ENCODE results near the gene FCHSD1.

DNA sequence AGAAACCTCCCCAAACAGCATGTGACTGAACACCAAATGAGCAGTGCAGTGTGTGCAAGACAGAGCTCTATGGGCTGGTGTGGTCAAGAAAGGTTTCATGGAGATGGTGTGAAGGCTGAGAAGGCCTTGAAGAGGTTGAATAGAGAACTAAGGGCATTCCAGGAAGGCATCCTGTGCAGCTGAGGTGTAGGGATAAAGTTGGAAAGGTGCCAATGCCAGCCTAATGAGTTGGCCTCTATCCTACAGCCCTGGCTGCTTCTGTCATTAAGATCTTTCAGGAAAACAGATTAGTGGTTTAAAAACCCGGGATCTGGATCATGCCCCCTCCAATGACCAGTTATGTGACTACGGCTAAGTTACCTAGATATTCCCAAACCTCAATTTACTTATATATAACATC, 18.6 kb downstream of the FCHSD1 start:
- TF ChIP-seq POLR2AphosphoS5 (IDR thresholded peaks at IDR 0.05; ENCODE audit: low read depth) (no peak), GABPA (IDR thresholded peaks at IDR 0.05; ENCODE audit: low read depth) (no peak), SPI1 (IDR thresholded peaks at IDR 0.05; ENCODE audit: borderline replicate concordance, low read depth) (no peak)
- TF ChIP-seq, protein P1, sequence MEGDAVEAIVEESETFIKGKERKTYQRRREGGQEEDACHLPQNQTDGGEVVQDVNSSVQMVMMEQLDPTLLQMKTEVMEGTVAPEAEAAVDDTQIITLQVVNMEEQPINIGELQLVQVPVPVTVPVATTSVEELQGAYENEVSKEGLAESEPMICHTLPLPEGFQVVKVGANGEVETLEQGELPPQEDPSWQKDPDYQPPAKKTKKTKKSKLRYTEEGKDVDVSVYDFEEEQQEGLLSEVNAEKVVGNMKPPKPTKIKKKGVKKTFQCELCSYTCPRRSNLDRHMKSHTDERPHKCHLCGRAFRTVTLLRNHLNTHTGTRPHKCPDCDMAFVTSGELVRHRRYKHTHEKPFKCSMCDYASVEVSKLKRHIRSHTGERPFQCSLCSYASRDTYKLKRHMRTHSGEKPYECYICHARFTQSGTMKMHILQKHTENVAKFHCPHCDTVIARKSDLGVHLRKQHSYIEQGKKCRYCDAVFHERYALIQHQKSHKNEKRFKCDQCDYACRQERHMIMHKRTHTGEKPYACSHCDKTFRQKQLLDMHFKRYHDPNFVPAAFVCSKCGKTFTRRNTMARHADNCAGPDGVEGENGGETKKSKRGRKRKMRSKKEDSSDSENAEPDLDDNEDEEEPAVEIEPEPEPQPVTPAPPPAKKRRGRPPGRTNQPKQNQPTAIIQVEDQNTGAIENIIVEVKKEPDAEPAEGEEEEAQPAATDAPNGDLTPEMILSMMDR (IDR thresholded peaks at IDR 0.05; ENCODE audit: insufficient read depth, low read length), result no peak
- TF ChIP-seq, protein P2, sequence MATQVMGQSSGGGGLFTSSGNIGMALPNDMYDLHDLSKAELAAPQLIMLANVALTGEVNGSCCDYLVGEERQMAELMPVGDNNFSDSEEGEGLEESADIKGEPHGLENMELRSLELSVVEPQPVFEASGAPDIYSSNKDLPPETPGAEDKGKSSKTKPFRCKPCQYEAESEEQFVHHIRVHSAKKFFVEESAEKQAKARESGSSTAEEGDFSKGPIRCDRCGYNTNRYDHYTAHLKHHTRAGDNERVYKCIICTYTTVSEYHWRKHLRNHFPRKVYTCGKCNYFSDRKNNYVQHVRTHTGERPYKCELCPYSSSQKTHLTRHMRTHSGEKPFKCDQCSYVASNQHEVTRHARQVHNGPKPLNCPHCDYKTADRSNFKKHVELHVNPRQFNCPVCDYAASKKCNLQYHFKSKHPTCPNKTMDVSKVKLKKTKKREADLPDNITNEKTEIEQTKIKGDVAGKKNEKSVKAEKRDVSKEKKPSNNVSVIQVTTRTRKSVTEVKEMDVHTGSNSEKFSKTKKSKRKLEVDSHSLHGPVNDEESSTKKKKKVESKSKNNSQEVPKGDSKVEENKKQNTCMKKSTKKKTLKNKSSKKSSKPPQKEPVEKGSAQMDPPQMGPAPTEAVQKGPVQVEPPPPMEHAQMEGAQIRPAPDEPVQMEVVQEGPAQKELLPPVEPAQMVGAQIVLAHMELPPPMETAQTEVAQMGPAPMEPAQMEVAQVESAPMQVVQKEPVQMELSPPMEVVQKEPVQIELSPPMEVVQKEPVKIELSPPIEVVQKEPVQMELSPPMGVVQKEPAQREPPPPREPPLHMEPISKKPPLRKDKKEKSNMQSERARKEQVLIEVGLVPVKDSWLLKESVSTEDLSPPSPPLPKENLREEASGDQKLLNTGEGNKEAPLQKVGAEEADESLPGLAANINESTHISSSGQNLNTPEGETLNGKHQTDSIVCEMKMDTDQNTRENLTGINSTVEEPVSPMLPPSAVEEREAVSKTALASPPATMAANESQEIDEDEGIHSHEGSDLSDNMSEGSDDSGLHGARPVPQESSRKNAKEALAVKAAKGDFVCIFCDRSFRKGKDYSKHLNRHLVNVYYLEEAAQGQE (IDR thresholded peaks at IDR 0.05; ENCODE audit: insufficient replicate concordance, low read depth), result no peak
